ENCODE results near the gene CHKB. TPM values are rescaled to one million over a fixed set of nuclear protein-coding genes. Genes with fewer than 3 reads are reported as not detected.

The CHKB gene
- total RNA-seq, 4 donors from 2014 or later = 20.7 to 43.5 (median 33.0) TPM

- Histone ChIP-seq H3K36me3 (peaks cover 14 to 66% (median 57%) of the 10 kb centered on the region in 4 donors), H3K9me3 (no peaks in the 10 kb centered on the region), H3K4me1 (peaks cover 0 to 3% (median 0%) of the 10 kb centered on the region in 4 donors), H3K27ac (replicated peaks in 1 of 4) (no peak overlapping the region), H3K27me3 (no peaks in the 10 kb centered on the region), H3K4me3 (no peak overlapping the region)
- intact Hi-C loops (cut with DNase I) = loop anchor here (5.0 kb wide), 1 partner anchor 63 kb away; the partner anchor contains the start of genes LMF2 and NCAPH2
- 97% methylated on average over 12 of the region's 13 CpGs for WGBS
- TF ChIP-seq POLR2A (IDR thresholded peaks at IDR 0.05; ENCODE audit: low read depth) (no peak), POLR2AphosphoS5 (IDR thresholded peaks at IDR 0.05) (no peak), EP300 (IDR thresholded peaks at IDR 0.05) (no peak)
- TF ChIP-seq, protein P1, sequence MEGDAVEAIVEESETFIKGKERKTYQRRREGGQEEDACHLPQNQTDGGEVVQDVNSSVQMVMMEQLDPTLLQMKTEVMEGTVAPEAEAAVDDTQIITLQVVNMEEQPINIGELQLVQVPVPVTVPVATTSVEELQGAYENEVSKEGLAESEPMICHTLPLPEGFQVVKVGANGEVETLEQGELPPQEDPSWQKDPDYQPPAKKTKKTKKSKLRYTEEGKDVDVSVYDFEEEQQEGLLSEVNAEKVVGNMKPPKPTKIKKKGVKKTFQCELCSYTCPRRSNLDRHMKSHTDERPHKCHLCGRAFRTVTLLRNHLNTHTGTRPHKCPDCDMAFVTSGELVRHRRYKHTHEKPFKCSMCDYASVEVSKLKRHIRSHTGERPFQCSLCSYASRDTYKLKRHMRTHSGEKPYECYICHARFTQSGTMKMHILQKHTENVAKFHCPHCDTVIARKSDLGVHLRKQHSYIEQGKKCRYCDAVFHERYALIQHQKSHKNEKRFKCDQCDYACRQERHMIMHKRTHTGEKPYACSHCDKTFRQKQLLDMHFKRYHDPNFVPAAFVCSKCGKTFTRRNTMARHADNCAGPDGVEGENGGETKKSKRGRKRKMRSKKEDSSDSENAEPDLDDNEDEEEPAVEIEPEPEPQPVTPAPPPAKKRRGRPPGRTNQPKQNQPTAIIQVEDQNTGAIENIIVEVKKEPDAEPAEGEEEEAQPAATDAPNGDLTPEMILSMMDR (IDR thresholded peaks at IDR 0.05) = no peak
- DNase-seq (ENCODE audit: extremely low spot score) = no peak
Observed at GRCh38 chr22:50569896-50570535, 12.6 kb downstream of the CHKB start.

DNA sequence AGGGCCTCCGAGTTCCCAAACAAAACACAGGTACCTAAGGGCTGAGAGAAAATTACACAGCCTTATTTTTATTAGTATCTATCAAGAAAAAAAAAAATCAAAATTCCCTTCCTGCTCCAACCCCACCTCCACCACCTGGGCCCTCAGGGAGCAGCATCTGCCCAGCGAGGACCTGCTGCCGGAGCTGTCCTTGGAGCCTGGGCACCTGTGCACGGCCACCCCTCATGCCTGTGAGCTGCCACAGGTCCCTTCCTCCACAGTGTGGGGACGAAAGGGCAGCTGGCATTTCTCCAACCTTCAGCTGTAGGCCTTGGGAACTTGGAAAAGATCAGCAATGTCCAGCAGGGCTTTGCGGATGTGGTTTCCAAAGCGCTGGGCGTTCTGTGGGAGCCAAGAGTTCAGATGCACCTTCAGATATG is 13.6 kb downstream of the CHKB start:
- peaks cover 14 to 66% (median 53%) of the 10 kb centered on the region in 4 donors for H3K36me3 ChIP-seq

GRCh38 chr22:50568626-50569025 is 14.0 kb downstream of the CHKB start:
- H3K36me3 ChIP-seq = peaks cover 14 to 61% (median 50%) of the 10 kb centered on the region in 4 donors
- DNase-seq (ENCODE audit: extremely low spot score) = no peak
- peaks cover 5 to 10% (median 7%) of the 10 kb centered on the region in 4 donors for H3K4me1 ChIP-seq
- no peak overlapping the region for H3K4me3 ChIP-seq
- intact Hi-C loops (cut with DNase I) = loop anchor here (5.0 kb wide), 1 partner anchor 61 kb away; the partner anchor contains the start of genes LMF2 and NCAPH2
- no peak overlapping the region for H3K27ac ChIP-seq (replicated peaks in 1 of 4)
- 83% methylated on average over 7 of the region's 7 CpGs for WGBS
- no peaks in the 10 kb centered on the region for H3K9me3 ChIP-seq
- TF ChIP-seq POLR2AphosphoS5 (IDR thresholded peaks at IDR 0.05) = no peak
- TF ChIP-seq, protein P1 (IDR thresholded peaks at IDR 0.05) = no peak
- no peak for TF ChIP-seq EP300 (IDR thresholded peaks at IDR 0.05)
- TF ChIP-seq POLR2A (IDR thresholded peaks at IDR 0.05; ENCODE audit: low read depth) = no peak
- H3K27me3 ChIP-seq = no peaks in the 10 kb centered on the region

More for the DNA sequence above, 13.6 kb downstream of the CHKB start:
- H3K4me3 ChIP-seq = no peak overlapping the region
- H3K9me3 ChIP-seq = no peaks in the 10 kb centered on the region
- H3K27ac ChIP-seq (replicated peaks in 1 of 4) = no peak overlapping the region
- 90% methylated on average over 8 of the region's 8 CpGs for WGBS
- no peaks in the 10 kb centered on the region for H3K27me3 ChIP-seq
- no peak for DNase-seq (ENCODE audit: extremely low spot score)
- intact Hi-C loops (cut with DNase I) = loop anchor here (5.0 kb wide), 1 partner anchor 62 kb away; the partner anchor contains the start of genes LMF2 and NCAPH2
- TF ChIP-seq EP300 (IDR thresholded peaks at IDR 0.05) (no peak), POLR2AphosphoS5 (IDR thresholded peaks at IDR 0.05) (no peak), POLR2A (IDR thresholded peaks at IDR 0.05; ENCODE audit: low read depth) (no peak)
- TF ChIP-seq, protein P1 (IDR thresholded peaks at IDR 0.05) = no peak
- peaks cover under 1 to 6% (median 3%) of the 10 kb centered on the region in 4 donors for H3K4me1 ChIP-seq

- no peaks in the 10 kb centered on the region for H3K27me3 ChIP-seq
- peaks cover 11 to 16% (median 13%) of the 10 kb centered on the region in 4 donors for H3K4me1 ChIP-seq
- intact Hi-C loops (cut with DNase I) = loop anchor here (5.0 kb wide), 1 partner anchor 60 kb away; the partner anchor contains the start of genes LMF2 and NCAPH2
- 93% methylated on average over 7 of the region's 7 CpGs for WGBS
- H3K4me3 ChIP-seq = no peak overlapping the region
- no peaks in the 10 kb centered on the region for H3K9me3 ChIP-seq
- TF ChIP-seq, protein P1 (IDR thresholded peaks at IDR 0.05) = no peak
- TF ChIP-seq EP300 (IDR thresholded peaks at IDR 0.05) (no peak), POLR2A (IDR thresholded peaks at IDR 0.05; ENCODE audit: low read depth) (no peak), POLR2AphosphoS5 (IDR thresholded peaks at IDR 0.05) (no peak)
- no peak for DNase-seq (ENCODE audit: extremely low spot score)
- H3K27ac ChIP-seq (replicated peaks in 1 of 4) = no peak overlapping the region
- peaks cover 14 to 53% (median 42%) of the 10 kb centered on the region in 4 donors for H3K36me3 ChIP-seq
Observed at GRCh38 chr22:50567721-50568252, 14.9 kb downstream of the CHKB start.

Data from esophagus muscularis mucosa (tissue), 4 donors.